Breast epithelium (tissue), 3 donors: ENCODE data around the gene TSN.
"Not testable (repeated sequence)": the region's sequence is repeated elsewhere in the genome, so short reads cannot be mapped to it uniquely, and the experiment has no call there.

Experiments
- POLR2A ChIP-seq: fragments of 450-650 bp; IDR thresholded peaks from one replicate; pipeline ENCODE4 v1.6.1; 2016; ENCODE audit warnings: antibody characterized with exemption, mild to moderate bottlenecking, moderate library complexity
- TF ChIP-seq, protein P1 (sequence below), 3 donors: fragments of 450-650 bp; IDR thresholded peaks; one replicate each; pipeline ENCODE4 v1.5.1; 2016 to 2017; ENCODE audit warnings: antibody characterized with exemption in 3 of 3, mild to moderate bottlenecking in 3 of 3, moderate library complexity in 3 of 3

DNA sequence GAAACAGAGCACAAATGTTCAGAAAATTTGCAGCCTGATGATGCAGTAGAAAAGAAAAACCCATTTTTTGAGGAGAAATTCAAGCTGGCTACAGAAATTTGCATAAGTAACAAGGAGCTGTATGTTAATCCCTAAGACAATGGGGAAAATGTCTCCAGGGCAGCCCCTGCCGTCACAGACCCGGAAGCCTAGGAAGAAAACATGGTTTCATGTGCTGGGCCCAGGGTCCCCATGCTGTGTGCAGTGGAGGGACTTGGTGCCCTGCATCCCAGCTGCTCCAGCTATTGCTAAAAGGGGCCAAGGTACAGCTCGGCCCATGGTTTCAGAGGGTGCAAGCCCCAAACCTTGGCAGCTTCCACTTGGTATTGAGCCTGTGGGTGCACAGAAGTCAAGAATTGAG, 57.6 kb downstream of the TSN start:
- TF ChIP-seq, protein P1, sequence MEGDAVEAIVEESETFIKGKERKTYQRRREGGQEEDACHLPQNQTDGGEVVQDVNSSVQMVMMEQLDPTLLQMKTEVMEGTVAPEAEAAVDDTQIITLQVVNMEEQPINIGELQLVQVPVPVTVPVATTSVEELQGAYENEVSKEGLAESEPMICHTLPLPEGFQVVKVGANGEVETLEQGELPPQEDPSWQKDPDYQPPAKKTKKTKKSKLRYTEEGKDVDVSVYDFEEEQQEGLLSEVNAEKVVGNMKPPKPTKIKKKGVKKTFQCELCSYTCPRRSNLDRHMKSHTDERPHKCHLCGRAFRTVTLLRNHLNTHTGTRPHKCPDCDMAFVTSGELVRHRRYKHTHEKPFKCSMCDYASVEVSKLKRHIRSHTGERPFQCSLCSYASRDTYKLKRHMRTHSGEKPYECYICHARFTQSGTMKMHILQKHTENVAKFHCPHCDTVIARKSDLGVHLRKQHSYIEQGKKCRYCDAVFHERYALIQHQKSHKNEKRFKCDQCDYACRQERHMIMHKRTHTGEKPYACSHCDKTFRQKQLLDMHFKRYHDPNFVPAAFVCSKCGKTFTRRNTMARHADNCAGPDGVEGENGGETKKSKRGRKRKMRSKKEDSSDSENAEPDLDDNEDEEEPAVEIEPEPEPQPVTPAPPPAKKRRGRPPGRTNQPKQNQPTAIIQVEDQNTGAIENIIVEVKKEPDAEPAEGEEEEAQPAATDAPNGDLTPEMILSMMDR (IDR thresholded peaks at IDR 0.05): not testable (repeated sequence)
- not testable (repeated sequence) for TF ChIP-seq POLR2A
